Trophoblast cell (in vitro differentiated cells and primary cell): Measurements from ENCODE around the gene APOF.

Source experiments
- DNase-seq, 2 donors: peaks; one replicate each; pipeline ENCODE4 v3.0.0-alpha.2; 2016
- H2AFZ ChIP-seq: 2 replicates; pipeline ENCODE4 v1.6.1; 2013; ENCODE audit warnings: low read length, moderate library complexity, mild to moderate bottlenecking; ENCODE audit not compliant: insufficient read depth, poor library complexity
- H2AK5ac ChIP-seq: 2 replicates; pipeline ENCODE4 v1.6.1; 2013; ENCODE audit warnings: mild to moderate bottlenecking, low read length
- H2BK120ac ChIP-seq: 2 replicates; pipeline ENCODE4 v1.6.1; 2013; ENCODE audit warnings: low read length, mild to moderate bottlenecking, moderate library complexity; ENCODE audit not compliant: insufficient read depth, poor library complexity
- H2BK12ac ChIP-seq: 2 replicates; pipeline ENCODE4 v1.6.1; 2013; ENCODE audit warnings: mild to moderate bottlenecking, low read length, moderate library complexity
- H2BK5ac ChIP-seq: 2 replicates; pipeline ENCODE4 v1.6.1; 2013; ENCODE audit warnings: low read length, low read depth, moderate library complexity, mild to moderate bottlenecking; ENCODE audit not compliant: poor library complexity
- H3K14ac ChIP-seq: 2 replicates; pipeline ENCODE4 v1.6.1; 2013; ENCODE audit warnings: mild to moderate bottlenecking, low read length
- H3K18ac ChIP-seq: 2 replicates; pipeline ENCODE4 v1.6.1; 2013; ENCODE audit warnings: mild to moderate bottlenecking, low read length
- H3K23ac ChIP-seq: 2 replicates; pipeline ENCODE4 v1.6.1; 2013; ENCODE audit warnings: low read length
- H3K27ac ChIP-seq: 2 replicates; pipeline ENCODE4 v1.5.1; 2013; ENCODE audit warnings: low read depth, mild to moderate bottlenecking, inconsistent platforms, low read length, moderate library complexity
- H3K27me3 ChIP-seq: 2 replicates; pipeline ENCODE4 v1.6.1; 2013; ENCODE audit warnings: inconsistent platforms, mild to moderate bottlenecking, low read length, moderate library complexity; ENCODE audit not compliant: insufficient read depth
- H3K36me3 ChIP-seq, 2 experiments: 1 replicate in 1 of 2; 2 replicates in 1 of 2; pipeline ENCODE4 v1.6.1; 2013; ENCODE audit warnings: low read length in 2 of 2, mild to moderate bottlenecking in 2 of 2, moderate library complexity in 1 of 2; ENCODE audit not compliant: insufficient read depth in 2 of 2, control insufficient read depth in 1 of 2
- H3K4ac ChIP-seq: 2 replicates; pipeline ENCODE4 v1.6.1; 2013; ENCODE audit warnings: low read depth, mild to moderate bottlenecking, low read length, moderate library complexity
- H3K4me1 ChIP-seq, 2 experiments: 1 replicate in 1 of 2; 2 replicates in 1 of 2; pipeline ENCODE4 v1.6.1; 2013; ENCODE audit warnings: low read length in 2 of 2, mild to moderate bottlenecking in 2 of 2, moderate library complexity in 1 of 2; ENCODE audit not compliant: insufficient read depth in 2 of 2, control insufficient read depth in 1 of 2
- H3K4me2 ChIP-seq: 2 replicates; pipeline ENCODE4 v1.6.1; 2013; ENCODE audit warnings: inconsistent platforms, mild to moderate bottlenecking, low read length, moderate library complexity
- H3K4me3 ChIP-seq: 2 replicates; pipeline ENCODE4 v1.5.1; 2013; ENCODE audit warnings: mild to moderate bottlenecking, low read depth, low read length, inconsistent platforms
- H3K79me1 ChIP-seq: one replicate; pipeline ENCODE4 v1.6.1; 2013; ENCODE audit warnings: low read length
- H3K79me2 ChIP-seq: 2 replicates; pipeline ENCODE4 v1.6.1; 2013; ENCODE audit warnings: low read length, mild to moderate bottlenecking; ENCODE audit not compliant: control insufficient read depth, insufficient read depth, poor library complexity
- H3K9ac ChIP-seq: 2 replicates; pipeline ENCODE4 v1.6.1; 2013; ENCODE audit warnings: mild to moderate bottlenecking, low read length
- H3K9me3 ChIP-seq: 2 replicates; pipeline ENCODE4 v1.6.1; 2013; ENCODE audit warnings: low read depth, mild to moderate bottlenecking, control low read depth, inconsistent platforms, low read length; ENCODE audit not compliant: insufficient read depth
- H4K12ac ChIP-seq: 2 replicates; pipeline ENCODE4 v1.6.1; 2013; ENCODE audit warnings: low read depth, mild to moderate bottlenecking, low read length, moderate library complexity
- H4K8ac ChIP-seq: 2 replicates; pipeline ENCODE4 v1.6.1; 2013; ENCODE audit warnings: low read depth, mild to moderate bottlenecking, low read length, moderate library complexity
- H4K91ac ChIP-seq: one replicate; pipeline ENCODE4 v1.6.1; 2013; ENCODE audit warnings: low read depth, mild to moderate bottlenecking, low read length, moderate library complexity
- WGBS: extraction: QIAGEN DNeasy Blood & Tissue Kit; methylation state at CpG from one replicate; pipeline ENCODE4 v1.1.7; 2013; ENCODE audit warnings: missing lambda C conversion rate; ENCODE audit not compliant: insufficient read length, insufficient coverage; ENCODE audit errors: extremely low coverage; 5-methylcytosine and 5-hydroxymethylcytosine counted together

The APOF gene

DNA sequence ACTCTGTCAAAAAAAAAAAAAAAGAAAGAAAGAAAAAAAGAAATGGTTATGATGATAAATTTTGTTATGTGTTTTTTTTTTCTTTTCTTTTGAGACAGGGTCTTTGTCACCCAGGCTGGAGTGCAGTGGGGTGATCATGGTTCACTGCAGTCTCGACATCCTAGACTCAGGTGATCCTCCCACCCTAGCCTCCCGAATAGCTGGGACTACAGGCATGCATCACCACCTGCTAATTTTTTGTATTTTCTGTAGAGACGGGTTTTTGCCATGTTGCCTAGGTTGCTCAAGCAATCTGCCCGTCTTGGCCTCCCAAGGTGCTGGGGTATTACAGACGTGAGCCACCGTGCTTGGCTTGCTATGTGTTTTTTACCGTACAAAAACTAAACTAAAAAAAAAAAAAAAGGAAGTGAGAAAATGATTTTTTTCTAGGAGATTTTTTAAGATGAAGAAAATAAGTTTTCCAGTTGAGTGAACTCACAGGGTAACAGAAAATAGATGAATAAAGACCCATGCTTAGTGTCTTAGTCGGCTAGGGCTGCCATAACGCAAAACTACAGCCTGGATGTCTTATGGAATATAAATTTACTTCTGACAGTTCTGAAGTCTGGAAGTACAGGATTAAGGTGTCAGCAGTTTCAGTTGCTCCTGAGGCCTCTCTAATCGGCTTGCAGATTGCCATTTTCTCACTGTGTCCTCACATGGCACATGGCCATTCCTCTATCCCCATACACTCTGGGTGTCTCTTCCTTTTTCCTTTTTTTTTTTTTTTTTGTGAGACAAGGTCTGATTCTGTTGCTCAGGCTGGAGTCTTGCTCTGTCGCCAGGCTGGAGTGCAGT lies 13.2 kb upstream of the APOF start:
- no peak overlapping the region for H2AFZ ChIP-seq
- H3K27me3 ChIP-seq, result no peaks in the 10 kb centered on the region
- no peak overlapping the region for H3K4ac ChIP-seq
- no peak overlapping the region for H2BK12ac ChIP-seq
- H3K23ac ChIP-seq, result no peak overlapping the region
- H4K12ac ChIP-seq, result no peak overlapping the region
- no peak overlapping the region for H4K8ac ChIP-seq
- no CpG with 5 or more reads among the region's 11 CpGs for WGBS
- H3K9ac ChIP-seq, result no peak overlapping the region
- H3K4me2 ChIP-seq, result no peak overlapping the region
- H3K79me1 ChIP-seq, result no peaks in the 10 kb centered on the region
- H4K91ac ChIP-seq, result no peak overlapping the region
- no peak overlapping the region for H3K27ac ChIP-seq
- no peak overlapping the region for H3K18ac ChIP-seq
- H3K4me3 ChIP-seq, result no peak overlapping the region
- no peak overlapping the region for H2BK120ac ChIP-seq
- H2BK5ac ChIP-seq, result no peak overlapping the region
- H3K14ac ChIP-seq, result no peak overlapping the region
- no peak for DNase-seq
- no peaks in the 10 kb centered on the region for H3K9me3 ChIP-seq
- H3K36me3 ChIP-seq, result no peaks in the 10 kb centered on the region
- H3K79me2 ChIP-seq, result no peaks in the 10 kb centered on the region
- no peaks in the 10 kb centered on the region for H3K4me1 ChIP-seq
- H2AK5ac ChIP-seq, result no peak overlapping the region

- H3K9me3 ChIP-seq, result no peaks in the 10 kb centered on the region
- H3K79me2 ChIP-seq, result no peaks in the 10 kb centered on the region
- WGBS, result no CpG with 5 or more reads among the region's 7 CpGs
- H3K18ac ChIP-seq, result no peak overlapping the region
- no peak overlapping the region for H3K14ac ChIP-seq
- H4K8ac ChIP-seq, result no peak overlapping the region
- no peak overlapping the region for H2BK12ac ChIP-seq
- H3K79me1 ChIP-seq, result no peaks in the 10 kb centered on the region
- H3K4me1 ChIP-seq, result no peaks in the 10 kb centered on the region
- no peak overlapping the region for H2BK5ac ChIP-seq
- no peaks in the 10 kb centered on the region for H3K27me3 ChIP-seq
- no peak overlapping the region for H4K91ac ChIP-seq
- no peak overlapping the region for H4K12ac ChIP-seq
- no peak overlapping the region for H3K4ac ChIP-seq
- H3K9ac ChIP-seq, result no peak overlapping the region
- no peak overlapping the region for H2BK120ac ChIP-seq
- no peak overlapping the region for H2AK5ac ChIP-seq
- no peak overlapping the region for H3K23ac ChIP-seq
- no peak overlapping the region for H3K4me3 ChIP-seq
- no peak for DNase-seq
- no peak overlapping the region for H3K4me2 ChIP-seq
- H3K27ac ChIP-seq, result no peak overlapping the region
- no peak overlapping the region for H2AFZ ChIP-seq
- no peaks in the 10 kb centered on the region for H3K36me3 ChIP-seq
Measured at GRCh38 chr12:56374726-56375597, 12.3 kb upstream of the APOF start.

DNA sequence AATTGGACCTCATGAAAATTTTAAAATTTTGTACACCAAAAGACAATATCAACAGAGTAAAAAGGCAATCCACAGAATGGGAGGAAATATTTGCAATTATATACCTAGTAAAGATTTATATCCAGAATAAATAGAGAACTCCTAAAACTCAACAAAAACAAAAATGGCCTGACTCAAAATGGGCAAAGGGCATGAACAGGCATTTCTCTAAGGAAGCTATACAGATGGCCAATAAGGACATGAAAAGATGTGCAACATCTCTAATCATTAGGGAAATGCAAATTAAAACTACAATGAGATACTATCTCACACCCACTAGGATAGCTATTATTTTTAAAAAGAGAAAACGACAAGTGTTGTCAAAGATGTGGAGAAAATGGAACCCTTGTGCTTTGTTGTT lies 10.9 kb upstream of the APOF start:
- Histone ChIP-seq H2BK12ac (no peak overlapping the region), H3K4me3 (no peak overlapping the region), H4K12ac (no peak overlapping the region), H3K36me3 (no peaks in the 10 kb centered on the region), H2AFZ (no peak overlapping the region), H3K27me3 (no peaks in the 10 kb centered on the region), H3K14ac (no peak overlapping the region), H3K9me3 (no peaks in the 10 kb centered on the region), H3K4me2 (no peak overlapping the region), H4K91ac (no peak overlapping the region), H4K8ac (no peak overlapping the region), H3K9ac (no peak overlapping the region), H3K23ac (no peak overlapping the region), H3K79me2 (no peaks in the 10 kb centered on the region), H2BK120ac (no peak overlapping the region), H3K4me1 (no peaks in the 10 kb centered on the region), H2AK5ac (no peak overlapping the region), H3K79me1 (no peaks in the 10 kb centered on the region), H3K18ac (no peak overlapping the region), H2BK5ac (no peak overlapping the region), H3K27ac (no peak overlapping the region), H3K4ac (no peak overlapping the region)
- DNase-seq, result no peak
- no CpG with 5 or more reads among the region's 1 CpG for WGBS

- no peak for DNase-seq
- Histone ChIP-seq H3K27me3 (no peaks in the 10 kb centered on the region), H3K9ac (no peak overlapping the region), H3K9me3 (no peaks in the 10 kb centered on the region), H3K79me2 (no peaks in the 10 kb centered on the region), H3K27ac (no peak overlapping the region), H3K18ac (no peak overlapping the region), H3K4me3 (no peak overlapping the region), H3K36me3 (no peaks in the 10 kb centered on the region), H3K4me2 (no peak overlapping the region), H3K23ac (no peak overlapping the region), H2AK5ac (no peak overlapping the region), H2BK120ac (no peak overlapping the region), H2BK5ac (no peak overlapping the region), H3K4ac (no peak overlapping the region), H3K79me1 (no peaks in the 10 kb centered on the region), H4K91ac (no peak overlapping the region), H3K4me1 (no peaks in the 10 kb centered on the region), H4K12ac (no peak overlapping the region), H4K8ac (no peak overlapping the region), H3K14ac (no peak overlapping the region), H2AFZ (no peak overlapping the region), H2BK12ac (no peak overlapping the region)
- WGBS, result no CpG with 5 or more reads among the region's 3 CpGs
Measured at GRCh38 chr12:56366948-56367347, 4.3 kb upstream of the APOF start.
